Stimulated activated CD8-positive, alpha-beta memory T cell treated with anti-CD3 and anti-CD28 coated beads, Interleukin-4, amount 100 ng/mL, for 1 hour (primary cell): ENCODE measurements around the gene RIMS4.

Source experiments
- DNase-seq, 2 donors: peaks; one replicate each; pipeline ENCODE4 v3.0.0-alpha.2; 2020; ENCODE audit warnings: low read depth in 2 of 2, low spot score in 1 of 2

Gene RIMS4

DNA sequence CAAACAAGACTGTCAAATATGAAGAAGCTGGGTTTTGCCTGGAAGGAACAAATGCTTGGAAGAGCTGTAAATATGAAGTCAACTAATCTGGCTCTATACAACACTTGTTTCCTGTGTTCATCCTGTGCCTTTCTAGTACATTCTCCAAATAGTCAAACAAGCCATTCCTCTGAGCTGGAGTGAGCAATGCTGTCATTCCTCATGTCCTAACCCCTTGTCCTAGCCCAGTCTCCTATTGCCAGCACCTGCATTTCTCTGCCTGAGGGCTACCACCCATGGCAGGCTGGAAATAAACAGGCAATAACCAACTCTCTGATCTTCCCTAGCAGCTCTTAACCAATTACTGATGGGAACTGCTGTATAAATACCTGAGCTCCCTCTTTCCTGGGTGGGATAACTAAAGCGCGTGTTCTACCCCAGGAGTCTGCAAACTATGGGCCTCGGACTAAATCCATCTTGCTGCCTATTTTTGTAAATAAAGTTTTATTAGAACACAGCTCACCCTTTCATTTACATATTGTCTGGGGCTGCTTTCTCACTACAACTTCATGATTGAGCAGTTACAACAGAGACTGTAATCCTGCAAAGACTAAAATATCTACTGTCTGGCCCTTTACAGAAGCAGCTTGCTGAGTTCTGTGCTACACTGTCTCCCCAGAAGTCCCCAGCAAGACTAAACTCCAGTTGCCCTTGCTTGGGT lies 13.4 kb downstream of the RIMS4 start:
- DNase-seq: no peak

DNA sequence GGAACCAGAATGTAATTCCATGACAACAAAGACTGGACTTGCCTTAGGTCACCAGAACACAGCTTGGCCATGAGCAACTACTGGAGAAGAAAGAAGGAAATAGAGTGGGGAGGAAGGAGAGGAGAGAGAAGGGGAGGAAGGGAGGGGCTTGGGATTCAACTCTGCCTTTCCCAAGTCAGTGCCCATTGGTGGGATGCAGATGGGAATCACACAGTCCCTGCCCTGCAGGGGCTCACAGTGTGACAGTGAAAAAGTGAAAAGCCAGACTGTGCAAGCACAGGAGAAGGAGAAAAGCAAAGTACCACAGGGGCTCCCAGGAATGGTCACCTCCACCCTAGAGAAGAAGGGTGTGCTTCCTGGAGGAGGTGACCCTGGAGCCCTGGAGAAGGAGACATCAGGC lies 14.0 kb downstream of the RIMS4 start:
- no peak for DNase-seq

DNA sequence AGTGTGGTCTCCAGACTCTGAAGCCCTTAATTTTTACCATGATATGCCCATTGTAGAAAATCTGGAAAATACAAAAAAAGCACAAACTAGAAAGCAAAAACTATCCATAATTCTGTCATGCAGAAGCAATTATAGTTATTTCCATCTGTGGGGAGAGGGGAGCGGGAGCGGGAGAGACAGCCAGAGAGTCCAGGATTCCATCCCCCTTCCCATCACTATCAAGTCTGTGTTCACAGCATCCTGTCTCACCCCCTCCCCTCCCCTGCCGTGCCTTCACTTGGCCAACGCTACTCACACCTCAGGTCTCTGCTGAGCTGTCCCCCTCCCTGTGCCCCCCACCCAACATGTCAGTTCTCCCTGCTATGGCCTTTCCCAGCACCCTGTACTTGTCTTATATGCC lies 14.5 kb downstream of the RIMS4 start:
- DNase-seq: no peak

DNA sequence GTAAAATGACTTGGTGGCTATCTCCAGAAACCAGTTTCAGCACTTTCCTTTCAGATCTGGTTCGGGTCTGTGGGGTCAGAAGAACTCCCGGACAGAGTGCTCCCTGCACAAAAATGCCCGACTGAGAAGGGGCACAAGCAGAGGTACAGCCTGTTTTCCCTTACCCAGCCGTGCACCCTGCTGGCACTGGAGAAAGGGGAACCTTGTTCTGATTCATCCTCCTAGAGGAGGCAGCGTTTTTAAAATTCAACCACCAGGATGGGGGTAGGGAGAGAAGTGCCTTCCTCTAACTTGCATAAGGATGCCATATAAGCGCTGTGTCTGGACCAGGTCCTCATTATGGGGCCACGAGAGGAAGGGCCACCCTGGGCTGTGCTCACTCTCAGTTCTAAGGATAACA lies 17.6 kb downstream of the RIMS4 start:
- no peak for DNase-seq

DNA sequence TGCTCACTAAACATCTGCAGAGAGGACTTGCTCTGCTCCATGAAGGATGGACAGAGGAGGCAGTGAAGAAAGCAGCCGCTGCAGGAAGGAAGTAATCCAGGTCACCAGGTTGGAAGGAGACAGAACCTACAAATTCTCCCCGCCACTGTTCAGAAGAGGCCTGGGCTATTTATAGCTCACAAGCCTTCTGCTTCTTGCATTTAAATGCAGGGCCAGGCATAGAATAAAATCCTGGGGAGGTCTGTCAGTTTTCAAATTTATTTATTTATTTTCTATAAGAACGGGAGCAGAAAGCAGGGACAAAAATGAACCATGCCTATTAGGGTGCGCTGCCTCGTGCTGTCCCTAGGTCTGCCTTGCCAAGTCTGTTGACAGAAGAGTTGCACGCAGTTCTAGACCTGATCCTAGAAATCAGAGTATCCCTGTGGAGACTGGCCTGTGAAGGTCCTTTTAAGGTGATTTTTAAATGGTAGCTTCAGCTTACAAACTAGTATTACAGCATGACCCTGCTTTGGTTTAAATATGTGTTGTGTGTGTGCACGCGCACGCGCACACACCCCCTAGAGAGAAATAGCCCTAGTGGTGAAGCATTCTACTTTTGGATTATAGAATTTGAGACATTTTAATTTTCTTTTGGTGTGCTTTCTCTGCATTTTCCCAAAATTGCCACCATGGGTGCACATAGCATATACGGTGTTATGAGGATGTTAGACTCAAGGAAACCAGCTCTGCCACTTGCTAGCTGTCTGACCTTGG lies 19.5 kb downstream of the RIMS4 start:
- no peak for DNase-seq

DNA sequence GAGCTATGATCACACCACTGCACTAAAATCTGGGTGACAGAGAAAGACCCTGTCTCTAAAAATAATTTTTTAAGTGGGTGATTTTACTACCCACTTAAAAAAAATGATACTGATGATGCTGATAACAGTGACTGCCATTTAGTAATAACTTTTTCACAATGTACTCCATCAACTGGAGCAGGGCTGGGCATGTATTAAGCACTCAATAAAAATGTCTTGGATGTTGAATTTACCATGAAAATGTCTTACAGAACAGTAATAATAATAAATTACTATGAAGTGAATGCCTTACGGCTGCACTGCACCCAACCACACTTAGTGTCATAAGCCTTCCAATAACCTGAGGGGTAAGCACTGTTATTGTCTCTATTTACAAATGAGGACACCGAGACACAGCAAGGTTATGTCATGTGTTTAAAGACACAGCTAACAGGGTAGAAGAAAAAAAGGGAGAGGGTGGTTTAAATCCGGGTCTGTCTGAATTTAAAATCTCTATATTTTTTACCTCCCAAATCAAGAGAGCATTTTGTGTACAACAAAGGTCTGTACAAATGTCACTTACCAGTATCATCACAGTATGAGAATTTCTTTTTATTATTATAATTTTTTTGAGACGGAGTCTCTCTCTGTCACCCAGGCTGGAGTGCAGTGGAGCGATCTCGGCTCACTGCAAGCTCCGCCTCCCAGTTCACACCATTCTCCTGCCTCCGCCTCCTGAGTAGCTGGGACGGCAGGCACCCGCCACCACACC lies 21.5 kb downstream of the RIMS4 start:
- DNase-seq: no peak

DNA sequence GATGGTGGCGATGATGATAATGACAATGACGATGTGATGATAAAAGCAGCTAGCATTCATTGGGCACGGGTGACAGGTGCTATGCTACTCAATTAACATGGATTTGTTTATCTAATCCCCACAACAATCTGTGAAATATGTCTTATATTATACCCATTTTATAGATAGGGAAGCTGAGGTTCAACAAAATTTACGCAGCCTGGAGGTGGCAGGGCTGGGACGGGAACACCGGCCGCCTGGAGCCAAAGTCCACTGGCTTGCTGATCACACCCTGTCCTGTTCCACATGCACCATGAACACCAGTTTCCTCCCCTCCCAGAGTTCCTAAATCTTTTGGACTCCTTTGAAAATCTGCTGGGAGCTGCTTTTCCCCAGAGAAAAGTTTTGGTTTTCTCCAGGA lies 23.0 kb downstream of the RIMS4 start:
- DNase-seq: no peak

DNA sequence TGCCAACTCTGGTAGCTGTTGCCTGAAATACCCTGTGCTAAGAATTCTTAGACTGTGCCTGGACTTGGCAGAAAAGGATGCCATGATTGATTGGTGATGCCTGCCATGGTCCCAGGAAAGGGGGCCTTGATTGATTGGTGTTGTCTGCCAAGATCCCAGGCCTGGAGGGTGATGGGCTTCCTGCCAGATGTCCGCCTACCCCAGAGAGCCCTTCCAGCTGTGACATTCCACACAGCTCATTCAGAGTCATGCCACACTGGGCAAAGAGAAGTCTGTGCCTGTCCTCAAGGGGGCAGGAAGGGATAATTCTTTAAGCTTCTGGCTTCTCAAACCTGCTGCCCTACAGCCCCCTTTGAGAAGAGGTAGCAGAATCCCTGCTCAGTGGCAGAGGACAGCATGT lies 24.6 kb downstream of the RIMS4 start:
- no peak for DNase-seq

DNA sequence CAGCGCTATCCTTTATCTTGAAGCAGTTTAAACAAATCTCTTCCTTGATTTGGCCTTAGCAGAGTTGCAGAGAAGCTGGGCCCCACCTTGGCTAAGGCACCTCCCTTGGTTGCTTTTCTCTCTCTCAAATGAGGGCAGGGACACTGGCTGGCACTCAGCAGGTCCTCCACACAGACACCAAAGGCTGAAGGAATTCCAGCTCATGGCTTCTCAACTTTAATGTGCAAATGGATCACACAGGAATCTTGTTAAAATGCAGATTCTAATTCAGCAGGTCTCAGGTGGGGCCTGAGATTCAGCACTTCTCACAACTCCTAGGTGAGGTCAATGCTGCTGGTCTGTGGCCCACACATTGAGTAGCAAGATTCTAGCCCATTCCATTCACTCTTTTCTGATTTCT lies 25.7 kb downstream of the RIMS4 start:
- no peak for DNase-seq

DNA sequence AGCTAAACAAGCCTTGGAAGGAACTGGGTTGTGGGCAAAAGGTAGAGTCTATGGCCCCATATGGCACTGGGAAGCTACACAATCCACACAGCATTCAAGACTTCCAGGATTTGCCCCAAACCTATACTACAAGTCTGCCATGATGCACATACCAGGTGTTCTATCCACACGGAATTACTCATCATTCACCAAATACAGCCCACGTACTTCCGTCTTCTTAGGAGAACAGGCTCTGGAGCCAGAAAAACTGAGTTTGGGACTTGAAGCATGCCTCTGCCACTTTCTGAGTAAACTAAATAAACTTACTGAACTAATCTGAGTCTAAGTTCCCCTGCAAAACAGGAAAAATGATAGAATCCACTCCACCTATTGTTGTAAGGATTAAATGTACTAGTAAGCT lies 28.6 kb downstream of the RIMS4 start:
- no peak for DNase-seq

DNA sequence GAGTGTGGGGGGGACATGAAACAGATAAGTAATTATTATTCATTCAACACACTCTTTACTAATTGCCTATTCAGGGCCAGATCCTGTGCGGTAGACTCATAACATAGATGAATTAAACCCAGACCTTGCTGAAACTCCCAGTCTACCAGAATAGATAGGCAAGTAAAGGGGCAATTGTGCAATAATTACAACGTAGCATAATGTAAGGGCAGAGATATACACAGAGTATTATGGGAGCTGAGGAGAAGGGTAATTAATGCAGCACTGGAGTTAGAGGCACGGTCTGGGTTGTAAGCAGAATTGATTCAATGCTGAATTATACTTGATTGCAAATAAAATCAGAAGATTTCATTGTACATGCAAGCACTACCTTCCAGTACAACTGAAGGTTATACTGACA lies 29.2 kb downstream of the RIMS4 start:
- DNase-seq: no peak

DNA sequence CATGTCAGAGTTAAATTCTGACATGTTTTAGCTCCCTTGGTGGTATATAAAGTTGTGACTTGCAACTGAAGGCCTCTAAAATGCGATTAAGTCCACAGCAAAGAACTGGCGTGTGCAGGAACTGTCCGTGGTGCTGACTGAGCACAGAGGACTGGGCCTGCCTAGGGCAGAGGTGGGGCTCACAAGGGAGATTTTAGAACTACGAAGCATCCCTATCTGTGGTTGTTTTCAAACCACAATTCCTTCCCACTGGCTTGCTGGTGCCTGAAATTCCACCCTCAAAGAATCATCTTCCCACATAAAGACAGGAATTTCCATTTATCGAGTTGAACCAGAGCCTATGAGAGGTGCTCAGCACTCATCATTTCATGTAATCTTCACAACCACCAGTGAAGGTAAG lies 30.1 kb downstream of the RIMS4 start:
- no peak for DNase-seq

DNA sequence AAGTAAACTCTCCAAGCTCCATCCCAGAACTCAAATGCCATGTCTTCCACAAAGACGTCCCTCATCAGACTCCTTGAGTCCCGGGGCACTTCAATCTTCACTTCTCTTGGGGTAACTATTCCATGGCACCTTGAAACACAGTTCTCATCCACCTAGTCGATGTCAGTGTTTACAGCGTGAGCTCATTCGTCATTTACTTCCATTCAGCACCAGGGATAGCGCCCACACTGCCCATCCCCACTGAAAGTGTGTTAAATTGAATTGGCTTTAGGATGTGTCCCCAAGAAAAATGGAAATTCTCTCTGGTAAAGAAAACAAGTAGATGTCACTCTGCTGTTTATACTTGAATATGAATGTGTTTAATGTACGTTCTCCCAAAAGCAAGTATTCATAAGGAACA lies 33.4 kb downstream of the RIMS4 start:
- DNase-seq: no peak

DNA sequence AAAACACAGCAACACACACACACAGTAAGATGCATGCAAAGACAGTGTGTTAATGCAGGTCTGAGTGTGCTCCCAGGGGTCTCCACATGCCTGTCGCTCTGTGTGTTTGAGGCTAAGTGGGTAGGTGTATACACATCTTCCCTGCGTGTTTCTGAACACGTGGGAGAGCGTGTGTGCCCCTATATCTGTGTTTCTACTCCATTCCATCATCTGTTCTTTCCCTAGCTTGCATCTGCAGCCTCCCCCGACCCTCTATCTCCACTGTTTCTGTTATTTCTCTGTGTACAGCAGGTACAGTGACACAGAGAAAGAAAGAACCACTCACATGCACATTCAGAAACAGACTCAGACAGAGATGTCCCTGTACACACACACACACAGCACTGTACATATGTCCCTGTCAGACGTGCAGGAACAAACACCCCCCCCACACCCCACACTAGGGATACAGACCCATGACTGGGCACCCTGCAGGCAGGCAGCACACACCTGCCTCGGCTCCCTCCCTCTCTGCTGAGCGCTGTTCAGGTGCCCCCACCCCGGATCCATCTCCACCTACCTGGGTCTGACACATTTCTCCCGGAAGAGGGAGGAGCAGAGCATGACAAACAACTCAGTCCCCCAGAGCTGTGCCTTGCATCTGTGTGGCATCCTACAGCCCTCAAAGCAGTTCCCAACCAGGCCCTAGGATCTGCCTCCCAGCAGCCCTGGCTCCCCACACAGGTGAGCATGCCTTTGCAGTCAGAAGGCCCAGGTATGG lies 37.1 kb downstream of the RIMS4 start:
- DNase-seq: no peak

DNA sequence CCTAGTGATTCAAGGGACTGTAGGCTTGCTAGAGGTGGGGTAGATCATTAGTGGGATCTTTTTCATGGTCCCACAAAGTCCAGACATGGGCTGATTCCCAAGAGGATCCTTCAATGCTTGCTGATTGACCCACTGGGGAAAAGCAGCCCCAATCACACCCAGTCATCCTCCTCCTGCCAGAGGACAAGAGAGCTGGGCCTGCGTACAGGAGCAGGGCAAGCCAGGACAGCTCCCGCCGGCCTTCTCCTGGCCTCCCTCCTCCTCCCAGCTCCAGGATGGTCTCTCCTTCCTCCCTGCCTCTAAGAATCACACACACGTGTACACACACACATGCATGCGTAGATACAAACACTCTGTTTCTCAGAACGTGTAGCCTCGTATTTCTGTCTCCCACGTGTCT lies 37.7 kb downstream of the RIMS4 start:
- no peak for DNase-seq

DNA sequence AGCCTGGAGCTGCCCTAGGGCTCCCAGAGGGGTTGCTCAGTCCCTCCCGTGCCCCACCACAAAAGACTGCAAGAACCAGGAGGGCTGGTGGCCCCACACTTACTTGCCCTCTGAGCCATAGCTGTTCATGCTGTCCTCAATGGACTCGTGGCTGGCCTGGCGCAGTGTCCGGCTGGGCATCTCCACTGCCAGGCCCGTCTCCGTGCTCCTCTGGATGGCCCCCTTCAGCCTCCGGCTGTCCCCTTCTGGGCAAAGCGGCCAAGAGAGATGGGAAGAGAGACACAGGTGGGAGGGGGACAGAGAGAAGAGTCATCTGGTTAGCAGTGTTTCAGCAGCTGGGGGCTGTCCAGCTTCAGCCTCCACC lies 39.2 kb downstream of the RIMS4 start:
- no peak for DNase-seq

DNA sequence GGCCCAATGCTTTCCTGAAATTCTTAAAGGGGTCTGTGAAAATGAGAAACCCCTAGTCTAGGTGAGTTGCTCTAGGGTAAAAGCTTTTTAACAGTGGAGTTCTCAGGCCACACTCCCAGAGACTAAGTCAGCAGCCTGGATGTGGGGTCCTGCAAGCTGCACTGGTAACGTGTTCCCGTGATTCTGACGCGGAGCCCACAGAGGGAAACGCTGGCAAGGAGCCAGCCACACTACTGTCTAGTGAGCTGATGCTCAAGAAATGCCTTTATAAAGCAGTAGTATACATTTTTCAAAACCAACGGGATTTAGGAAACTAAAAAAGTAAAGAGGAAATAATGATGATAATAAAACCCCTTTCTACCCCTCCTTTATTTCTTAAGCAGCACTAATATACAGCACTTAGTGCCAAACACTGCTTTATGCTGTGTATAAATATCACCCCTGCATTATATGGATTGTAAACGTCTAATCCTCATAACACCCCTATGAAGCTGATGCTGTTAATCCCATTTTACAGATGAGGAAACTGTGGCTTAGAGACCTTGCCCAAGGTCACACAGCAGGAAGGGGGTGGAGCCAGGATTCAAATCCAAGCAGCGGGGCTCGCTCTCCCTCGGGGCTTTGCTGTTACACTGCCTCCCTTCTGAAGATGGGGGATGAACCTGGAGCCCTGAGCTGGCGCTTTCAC lies 39.7 kb downstream of the RIMS4 start:
- no peak for DNase-seq

DNA sequence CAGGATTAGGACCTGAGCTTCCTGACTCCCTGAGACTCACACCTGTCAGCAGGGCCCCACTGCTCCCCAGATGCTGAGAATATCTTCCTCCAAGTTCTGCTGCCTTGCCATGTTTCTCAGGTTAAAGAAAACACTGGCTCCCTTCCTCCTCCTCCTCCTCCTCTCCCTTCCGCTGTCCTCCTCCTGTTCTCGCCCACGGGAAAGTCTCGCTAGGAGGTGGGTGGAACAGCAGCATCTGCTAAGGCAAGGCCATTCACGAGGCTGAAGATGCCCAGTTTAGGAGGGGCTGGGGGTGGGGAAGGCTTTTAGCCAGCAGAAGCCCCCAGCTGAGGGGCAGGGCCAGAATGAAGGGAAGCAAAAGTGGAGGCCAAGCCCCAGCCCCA lies 40.9 kb downstream of the RIMS4 start:
- DNase-seq: no peak

DNA sequence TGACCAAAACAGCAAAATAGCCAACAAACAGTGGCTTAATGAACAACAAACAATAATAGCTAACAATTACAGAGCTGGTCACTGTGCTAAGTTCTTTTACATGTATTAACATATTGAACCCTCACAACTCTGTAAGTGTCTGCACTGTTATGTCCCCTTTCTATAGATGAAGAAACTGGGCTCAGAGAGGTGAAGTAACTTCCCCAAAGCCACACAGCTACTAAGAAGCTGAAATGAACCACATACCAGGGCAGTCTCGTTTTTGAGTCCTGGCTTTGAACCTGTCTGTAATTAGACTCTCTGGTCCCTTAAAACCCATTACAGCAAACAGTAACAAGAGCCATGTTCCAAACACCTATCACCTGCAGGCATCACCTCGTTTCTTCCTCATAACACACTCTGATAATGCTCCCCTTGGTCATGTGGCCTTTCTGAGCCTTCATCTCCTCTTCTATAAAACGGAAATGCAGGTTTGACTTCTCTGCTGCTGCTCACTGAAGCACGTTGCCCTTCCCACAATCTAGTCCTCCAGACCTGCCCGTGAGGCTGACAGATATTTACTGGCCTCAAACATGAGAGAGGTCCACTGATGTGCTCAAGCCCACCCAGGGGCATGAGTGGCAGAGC lies 41.4 kb downstream of the RIMS4 start:
- DNase-seq: no peak

DNA sequence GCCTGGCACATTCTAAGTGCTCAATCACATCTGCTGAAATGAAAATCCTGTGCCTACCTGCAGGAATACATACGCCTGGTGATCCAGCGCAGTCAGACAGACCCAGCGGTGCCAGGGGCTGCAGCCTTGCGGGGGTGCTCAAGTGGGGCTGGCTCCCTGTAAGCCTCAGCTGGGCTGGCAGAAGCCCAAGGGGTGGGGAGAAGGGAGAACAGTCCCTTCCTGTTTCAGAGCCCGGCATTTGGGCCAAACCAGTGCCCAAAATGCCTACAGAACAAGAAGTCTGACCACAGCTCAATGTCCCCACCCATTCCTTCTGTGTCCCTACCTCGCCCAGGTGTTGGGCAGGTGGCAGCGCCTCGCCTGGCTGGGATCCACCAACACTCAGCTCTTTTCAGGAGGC lies 42.1 kb downstream of the RIMS4 start:
- no peak for DNase-seq
